SU-DHL-6 (cell line): ENCODE data around the gene CAD.

Experiments used
- H2AFZ ChIP-seq: fragments of 200-600 bp; sonication (generic); 2 replicates; pipeline ENCODE4 v1.6.1; 2014; ENCODE audit warnings: low read depth, mild to moderate bottlenecking, moderate library complexity, mixed read lengths, antibody characterized with exemption, low read length; ENCODE audit not compliant: severe bottlenecking
- H3F3A ChIP-seq: fragments of 200-600 bp; shearing (Covaris generic); 2 replicates; pipeline ENCODE4 v1.6.0; 2016; ENCODE audit warnings: antibody characterized with exemption, mild to moderate bottlenecking; ENCODE audit not compliant: insufficient read depth
- H3K27ac ChIP-seq: fragments of 200-600 bp; sonication (generic); 2 replicates; pipeline ENCODE4 v1.5.1; 2016; ENCODE audit warnings: low read depth, mild to moderate bottlenecking, low read length, moderate library complexity, mixed read lengths
- H3K27me3 ChIP-seq: fragments of 200-600 bp; sonication (generic), shearing (Covaris generic); 2 replicates; pipeline ENCODE4 v1.6.0; 2014; ENCODE audit warnings: mild to moderate bottlenecking, low read length
- H3K36me3 ChIP-seq: fragments of 200-600 bp; sonication (generic); 2 replicates; pipeline ENCODE4 v1.6.1; 2014; ENCODE audit warnings: mild to moderate bottlenecking, low read length, mixed read lengths
- H3K4me2 ChIP-seq: fragments of 300-600, 200-600 bp; shearing (Covaris generic), sonication (generic); 2 replicates; pipeline ENCODE4 v1.6.0; 2014; ENCODE audit warnings: low read length, low read depth, mild to moderate bottlenecking; ENCODE audit not compliant: poor library complexity, severe bottlenecking
- H3K4me3 ChIP-seq: fragments of 200-600 bp; sonication (generic); 2 replicates; pipeline ENCODE4 v1.5.1; 2014; ENCODE audit warnings: antibody characterized with exemption, low read length, mild to moderate bottlenecking, mixed read lengths; ENCODE audit not compliant: insufficient read depth, poor library complexity, severe bottlenecking
- H3K79me2 ChIP-seq: fragments of 200-600 bp; sonication (generic); 2 replicates; pipeline ENCODE4 v1.6.1; 2014; ENCODE audit warnings: mild to moderate bottlenecking, low read length, moderate library complexity; ENCODE audit not compliant: insufficient read depth
- H3K9ac ChIP-seq: fragments of 200-600 bp; sonication (generic); 2 replicates; pipeline ENCODE4 v1.7.0; 2014; ENCODE audit warnings: mild to moderate bottlenecking, low read length
- H3K9me2 ChIP-seq: fragments of 200-600 bp; sonication (generic); replicated peaks from 2 replicates; pipeline ENCODE4 v1.6.1; 2014; ENCODE audit warnings: low read length; ENCODE audit not compliant: insufficient read depth
- H3K9me3 ChIP-seq: fragments of 200-600 bp; sonication (generic); 2 replicates; pipeline ENCODE4 v1.6.1; 2014; ENCODE audit warnings: low read length, mixed read lengths; ENCODE audit not compliant: insufficient read depth
- H4K20me1 ChIP-seq: fragments of 200-600 bp; sonication (generic); 2 replicates; pipeline ENCODE4 v1.6.1; 2014; ENCODE audit warnings: low read depth, mild to moderate bottlenecking, antibody characterized with exemption, low read length, moderate library complexity, mixed read lengths
- EZH2phosphoT487 ChIP-seq: fragments of 200-600 bp; sonication (generic), shearing (Covaris generic); conservative IDR thresholded peaks from 2 replicates; pipeline ENCODE4 v1.6.1; 2018; ENCODE audit warnings: mild to moderate bottlenecking, antibody characterized with exemption, low read length, moderate library complexity, mixed read lengths
- TF ChIP-seq, protein P1 (sequence below): fragments of 200-600 bp; sonication (generic); IDR thresholded peaks from one replicate; pipeline ENCODE4 v1.5.1; 2017; ENCODE audit warnings: antibody characterized with exemption, mild to moderate bottlenecking, low read length, moderate library complexity; ENCODE audit not compliant: insufficient read depth, poor library complexity, severe bottlenecking

CAD gene

DNA sequence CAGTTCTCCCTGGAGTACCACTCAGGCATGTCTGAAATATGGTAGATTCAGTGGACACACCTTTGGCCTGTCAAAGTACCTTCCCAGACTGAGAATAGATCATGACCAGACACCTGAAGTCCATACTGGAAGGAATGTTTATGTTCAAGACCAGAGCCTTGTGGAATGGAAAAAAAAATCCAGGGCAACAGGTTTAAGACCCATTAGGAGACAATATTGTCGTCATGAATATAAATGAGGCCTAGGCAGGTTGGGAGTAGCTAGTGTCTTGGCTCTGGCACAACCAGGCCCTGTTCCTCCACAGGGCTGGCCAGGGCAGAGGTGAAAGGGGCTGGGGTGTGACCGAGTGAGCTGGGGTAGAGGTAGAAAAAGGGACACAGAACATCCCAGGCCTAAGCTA lies 18.5 kb upstream of the CAD start:
- Histone ChIP-seq H4K20me1 (no peaks in the 10 kb centered on the region), H3K9ac (no peak overlapping the region), H3K27me3 (no peaks in the 10 kb centered on the region), H3K27ac (no peak overlapping the region), H3K36me3 (no peaks in the 10 kb centered on the region; the same call in 1 of the 2 replicates), H2AFZ (no peak overlapping the region), H3F3A (peaks cover 13% of the 10 kb centered on the region), H3K79me2 (no peaks in the 10 kb centered on the region), H3K4me2 (no peak overlapping the region), H3K4me3 (no peak overlapping the region), H3K9me3 (no peaks in the 10 kb centered on the region), H3K9me2 (no peaks in the 10 kb centered on the region)
- TF ChIP-seq, protein P1, sequence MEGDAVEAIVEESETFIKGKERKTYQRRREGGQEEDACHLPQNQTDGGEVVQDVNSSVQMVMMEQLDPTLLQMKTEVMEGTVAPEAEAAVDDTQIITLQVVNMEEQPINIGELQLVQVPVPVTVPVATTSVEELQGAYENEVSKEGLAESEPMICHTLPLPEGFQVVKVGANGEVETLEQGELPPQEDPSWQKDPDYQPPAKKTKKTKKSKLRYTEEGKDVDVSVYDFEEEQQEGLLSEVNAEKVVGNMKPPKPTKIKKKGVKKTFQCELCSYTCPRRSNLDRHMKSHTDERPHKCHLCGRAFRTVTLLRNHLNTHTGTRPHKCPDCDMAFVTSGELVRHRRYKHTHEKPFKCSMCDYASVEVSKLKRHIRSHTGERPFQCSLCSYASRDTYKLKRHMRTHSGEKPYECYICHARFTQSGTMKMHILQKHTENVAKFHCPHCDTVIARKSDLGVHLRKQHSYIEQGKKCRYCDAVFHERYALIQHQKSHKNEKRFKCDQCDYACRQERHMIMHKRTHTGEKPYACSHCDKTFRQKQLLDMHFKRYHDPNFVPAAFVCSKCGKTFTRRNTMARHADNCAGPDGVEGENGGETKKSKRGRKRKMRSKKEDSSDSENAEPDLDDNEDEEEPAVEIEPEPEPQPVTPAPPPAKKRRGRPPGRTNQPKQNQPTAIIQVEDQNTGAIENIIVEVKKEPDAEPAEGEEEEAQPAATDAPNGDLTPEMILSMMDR: no peak
- TF ChIP-seq EZH2phosphoT487: no peak

DNA sequence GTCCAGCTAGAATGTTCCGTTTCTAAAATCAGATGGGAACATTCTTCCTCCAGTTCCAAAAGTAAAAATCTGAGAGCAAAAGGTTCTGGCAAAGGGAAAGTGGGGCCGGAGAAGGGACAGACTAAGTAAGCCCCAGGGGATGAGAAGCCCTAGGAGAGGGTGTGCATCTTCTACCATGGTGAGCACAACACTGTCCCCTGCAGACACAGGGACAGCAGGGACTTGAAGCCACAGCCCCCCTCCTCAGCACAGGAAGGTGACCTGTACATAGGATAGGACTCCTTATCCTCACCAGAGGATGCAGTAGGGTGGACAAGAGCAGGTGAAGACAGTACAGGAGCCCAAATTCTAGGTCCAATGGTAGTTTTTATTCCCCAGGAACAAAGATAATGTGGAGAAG lies 17.9 kb upstream of the CAD start:
- no peak overlapping the region for H3K4me3 ChIP-seq
- no peaks in the 10 kb centered on the region; the same call in 1 of the 2 replicates for H3K36me3 ChIP-seq
- H3K9ac ChIP-seq: no peak overlapping the region
- TF ChIP-seq EZH2phosphoT487: no peak
- TF ChIP-seq, protein P1: no peak
- no peak overlapping the region for H2AFZ ChIP-seq
- no peak overlapping the region for H3K4me2 ChIP-seq
- H3F3A ChIP-seq: peaks cover 13% of the 10 kb centered on the region
- H3K9me3 ChIP-seq: no peaks in the 10 kb centered on the region
- H3K27me3 ChIP-seq: no peaks in the 10 kb centered on the region
- no peaks in the 10 kb centered on the region for H3K9me2 ChIP-seq
- no peaks in the 10 kb centered on the region for H3K79me2 ChIP-seq
- no peak overlapping the region for H3K27ac ChIP-seq
- no peaks in the 10 kb centered on the region for H4K20me1 ChIP-seq

DNA sequence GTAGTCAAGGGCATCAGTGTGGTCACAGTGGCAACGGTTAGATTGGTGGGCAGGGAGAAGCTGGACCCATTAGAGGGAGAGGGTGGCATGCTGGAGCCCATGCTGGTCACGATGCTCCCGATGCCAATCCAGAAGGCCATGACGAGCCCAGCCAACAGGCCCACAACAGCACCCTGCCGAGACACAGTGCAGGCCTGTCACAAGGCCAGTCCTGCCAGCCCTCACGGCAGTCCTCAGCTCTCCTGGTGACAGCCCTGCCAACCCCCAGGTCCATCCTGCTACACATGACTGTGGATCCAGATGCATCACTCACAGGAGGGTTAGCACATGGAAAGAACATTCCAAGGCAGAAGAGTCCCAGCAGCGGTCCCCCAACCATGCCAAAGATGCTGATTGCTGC lies 15.5 kb upstream of the CAD start:
- Histone ChIP-seq H3K27ac (no peak overlapping the region), H3K4me3 (no peak overlapping the region), H3K27me3 (no peaks in the 10 kb centered on the region), H3K9me2 (no peaks in the 10 kb centered on the region), H3K79me2 (no peaks in the 10 kb centered on the region), H2AFZ (no peak overlapping the region), H3K36me3 (no peaks in the 10 kb centered on the region; the same call in 1 of the 2 replicates), H3F3A (peaks cover 2% of the 10 kb centered on the region), H3K4me2 (no peak overlapping the region), H3K9me3 (no peaks in the 10 kb centered on the region), H3K9ac (no peak overlapping the region), H4K20me1 (no peaks in the 10 kb centered on the region)
- TF ChIP-seq, protein P1: no peak
- TF ChIP-seq EZH2phosphoT487: no peak
